ENCODE measurements around the gene KCNMB1.
A peak's percentile ranks its signal among the peaks of the same experiment; 100 is the strongest.

Gene KCNMB1

GRCh38 chr5:170414786-170415185, 25.6 kb upstream of the KCNMB1 start:
- DNase-seq (ENCODE audit: low read depth, low spot score): no peak

- DNase-seq (ENCODE audit: low read depth, low spot score): no peak
Observed at GRCh38 chr5:170413897-170414296, 24.7 kb upstream of the KCNMB1 start.

GRCh38 chr5:170411100-170411499, 21.9 kb upstream of the KCNMB1 start:
- no peak for DNase-seq (ENCODE audit: low read depth, low spot score)

GRCh38 chr5:170410401-170410800, 21.2 kb upstream of the KCNMB1 start:
- no peak for DNase-seq (ENCODE audit: low read depth, low spot score)

- no peak for DNase-seq (ENCODE audit: low read depth, low spot score)
Observed at GRCh38 chr5:170408877-170409660, 19.9 kb upstream of the KCNMB1 start.

- DNase-seq (ENCODE audit: low read depth, low spot score): no peak
Observed at GRCh38 chr5:170408226-170408625, 19.1 kb upstream of the KCNMB1 start.

- no peak for DNase-seq (ENCODE audit: low read depth, low spot score)
Observed at GRCh38 chr5:170407062-170407461, 17.9 kb upstream of the KCNMB1 start.

GRCh38 chr5:170405817-170406216, 16.6 kb upstream of the KCNMB1 start:
- no peak for DNase-seq (ENCODE audit: low read depth, low spot score)

GRCh38 chr5:170404398-170404797, 15.2 kb upstream of the KCNMB1 start:
- no peak for DNase-seq (ENCODE audit: low read depth, low spot score)

GRCh38 chr5:170403675-170404074, 14.5 kb upstream of the KCNMB1 start:
- DNase-seq (ENCODE audit: low read depth, low spot score): no peak

GRCh38 chr5:170402508-170402907, 13.3 kb upstream of the KCNMB1 start:
- no peak for DNase-seq (ENCODE audit: low read depth, low spot score)

- DNase-seq (ENCODE audit: low read depth, low spot score): no peak
Observed at GRCh38 chr5:170397059-170397458, 7.9 kb upstream of the KCNMB1 start.

GRCh38 chr5:170393958-170394357, 4.8 kb upstream of the KCNMB1 start:
- no peak for DNase-seq (ENCODE audit: low read depth, low spot score)

- peak; percentile 18 for DNase-seq (ENCODE audit: low read depth, low spot score)
Observed at GRCh38 chr5:170393235-170393634, 4.1 kb upstream of the KCNMB1 start.

GRCh38 chr5:170390472-170390871, 1.3 kb upstream of the KCNMB1 start:
- DNase-seq (ENCODE audit: low read depth, low spot score): no peak

GRCh38 chr5:170389550-170389892, 354 bp upstream of the KCNMB1 start:
- no peak for DNase-seq (ENCODE audit: low read depth, low spot score)

- no peak for DNase-seq (ENCODE audit: low read depth, low spot score)
Observed at GRCh38 chr5:170387775-170388639, 1.2 kb downstream of the KCNMB1 start.

GRCh38 chr5:170386743-170387395, 2.3 kb downstream of the KCNMB1 start:
- DNase-seq (ENCODE audit: low read depth, low spot score): no peak

GRCh38 chr5:170383227-170383626, 5.9 kb downstream of the KCNMB1 start:
- no peak for DNase-seq (ENCODE audit: low read depth, low spot score)

GRCh38 chr5:170382790-170383189, 6.4 kb downstream of the KCNMB1 start:
- DNase-seq (ENCODE audit: low read depth, low spot score): no peak

GRCh38 chr5:170380361-170380951, 8.7 kb downstream of the KCNMB1 start:
- DNase-seq (ENCODE audit: low read depth, low spot score): no peak

GRCh38 chr5:170378740-170379139, 10.4 kb downstream of the KCNMB1 start:
- DNase-seq (ENCODE audit: low read depth, low spot score): no peak
